ENCODE measurements around the gene EDIL3. TPM values are rescaled to one million over a fixed set of nuclear protein-coding genes. Genes with fewer than 3 reads are reported as not detected.

The EDIL3 gene
- polyA plus RNA-seq, 2 donors, result 1.6 to 2.7 TPM

GRCh38 chr5:84253946-84254345 lies 130.7 kb downstream of the EDIL3 start:
- H3K27ac ChIP-seq (ENCODE audit: low read depth in 2 of 2, low read length in 1 of 2), result no peak overlapping the region
- H3K27me3 ChIP-seq (ENCODE audit: control insufficient read depth in 1 of 2, insufficient read depth in 2 of 2, low read length in 2 of 2), result no peaks in the 10 kb centered on the region
- H3K36me3 ChIP-seq (ENCODE audit: control insufficient read depth in 2 of 2, insufficient read depth in 2 of 2, low read length in 1 of 2), result no peaks in the 10 kb centered on the region
- no peaks in the 10 kb centered on the region for H3K9me3 ChIP-seq (ENCODE audit: control insufficient read depth in 2 of 2, insufficient read depth in 1 of 2, low read depth in 1 of 2, low read length in 1 of 2)
- H3K4me3 ChIP-seq (ENCODE audit: low read depth in 1 of 2, low read length in 2 of 2), result no peak overlapping the region
- no peaks in the 10 kb centered on the region for H3K4me1 ChIP-seq (ENCODE audit: control insufficient read depth in 2 of 2, insufficient read depth in 2 of 2, low read length in 1 of 2)
- 59 to 69% methylated on average over 1 of the region's 1 CpG for WGBS, 2 donors

DNA sequence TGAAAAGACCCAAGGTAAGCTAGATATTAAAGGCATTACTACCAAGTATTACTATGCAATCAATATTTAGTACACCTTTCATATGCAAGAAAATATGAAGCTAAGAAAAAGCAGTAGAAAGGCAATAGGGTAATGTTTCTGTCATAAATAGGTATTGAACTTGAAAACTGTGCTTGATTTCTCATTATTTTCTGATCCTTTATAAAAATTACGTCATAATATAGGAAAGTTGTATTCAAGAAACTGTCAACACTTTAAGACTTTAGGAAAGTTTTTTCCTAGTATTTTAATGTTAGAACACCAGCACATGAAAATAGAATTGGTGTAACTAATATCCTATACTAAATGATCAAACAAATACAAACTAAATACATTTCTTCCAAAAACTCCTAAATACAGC lies 133.2 kb downstream of the EDIL3 start:
- Histone ChIP-seq H3K9me3 (ENCODE audit: control insufficient read depth in 2 of 2, insufficient read depth in 1 of 2, low read depth in 1 of 2, low read length in 1 of 2) (no peaks in the 10 kb centered on the region), H3K27ac (ENCODE audit: low read depth in 2 of 2, low read length in 1 of 2) (no peak overlapping the region), H3K36me3 (ENCODE audit: control insufficient read depth in 2 of 2, insufficient read depth in 2 of 2, low read length in 1 of 2) (no peaks in the 10 kb centered on the region), H3K4me1 (ENCODE audit: control insufficient read depth in 2 of 2, insufficient read depth in 2 of 2, low read length in 1 of 2) (no peaks in the 10 kb centered on the region), H3K4me3 (ENCODE audit: low read depth in 1 of 2, low read length in 2 of 2) (no peak overlapping the region), H3K27me3 (ENCODE audit: control insufficient read depth in 1 of 2, insufficient read depth in 2 of 2, low read length in 2 of 2) (no peaks in the 10 kb centered on the region)
- WGBS, 2 donors, result 87 to 88% methylated on average over 1 of the region's 1 CpG

DNA sequence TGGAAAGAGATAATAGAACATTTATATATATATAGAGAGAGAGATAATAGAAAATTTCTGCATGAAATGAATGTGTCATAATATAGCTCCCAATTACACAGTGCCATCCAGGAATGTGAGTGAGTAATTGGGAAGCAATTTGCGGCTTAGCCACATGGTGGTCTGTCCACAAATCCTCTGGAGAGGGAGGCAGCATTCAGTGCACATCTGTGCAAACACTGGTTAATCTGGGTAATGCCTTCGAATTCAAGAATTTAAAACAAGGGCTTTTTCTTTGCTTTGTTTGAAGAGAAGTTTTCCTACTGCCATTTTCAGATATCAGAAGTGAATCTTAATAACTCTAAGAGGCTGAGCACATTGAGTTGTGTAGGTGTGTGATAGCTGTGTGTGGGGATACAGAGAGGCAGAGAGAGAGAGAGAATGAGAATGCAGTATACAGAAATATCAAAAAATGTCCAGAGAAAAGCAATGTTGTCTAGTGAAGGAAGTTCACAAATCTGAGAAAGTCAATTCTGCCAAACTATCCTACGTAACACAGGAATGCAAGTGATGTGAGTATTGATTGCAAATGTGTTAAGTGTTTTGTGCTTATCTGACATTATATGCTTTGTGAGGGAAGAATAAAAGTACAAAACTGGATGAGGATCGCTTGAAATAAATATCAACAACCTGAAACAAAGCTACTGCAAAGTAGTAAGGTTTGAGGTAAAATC lies 134.6 kb downstream of the EDIL3 start:
- Histone ChIP-seq H3K27ac (ENCODE audit: low read depth in 2 of 2, low read length in 1 of 2) (no peak overlapping the region), H3K27me3 (ENCODE audit: control insufficient read depth in 1 of 2, insufficient read depth in 2 of 2, low read length in 2 of 2) (no peaks in the 10 kb centered on the region), H3K4me3 (ENCODE audit: low read depth in 1 of 2, low read length in 2 of 2) (no peak overlapping the region), H3K36me3 (ENCODE audit: control insufficient read depth in 2 of 2, insufficient read depth in 2 of 2, low read length in 1 of 2) (no peaks in the 10 kb centered on the region), H3K9me3 (ENCODE audit: control insufficient read depth in 2 of 2, insufficient read depth in 1 of 2, low read depth in 1 of 2, low read length in 1 of 2) (no peaks in the 10 kb centered on the region), H3K4me1 (ENCODE audit: control insufficient read depth in 2 of 2, insufficient read depth in 2 of 2, low read length in 1 of 2) (no peaks in the 10 kb centered on the region)
- 70 to 71% methylated on average over 4 of the region's 4 CpGs for WGBS, 2 donors

DNA sequence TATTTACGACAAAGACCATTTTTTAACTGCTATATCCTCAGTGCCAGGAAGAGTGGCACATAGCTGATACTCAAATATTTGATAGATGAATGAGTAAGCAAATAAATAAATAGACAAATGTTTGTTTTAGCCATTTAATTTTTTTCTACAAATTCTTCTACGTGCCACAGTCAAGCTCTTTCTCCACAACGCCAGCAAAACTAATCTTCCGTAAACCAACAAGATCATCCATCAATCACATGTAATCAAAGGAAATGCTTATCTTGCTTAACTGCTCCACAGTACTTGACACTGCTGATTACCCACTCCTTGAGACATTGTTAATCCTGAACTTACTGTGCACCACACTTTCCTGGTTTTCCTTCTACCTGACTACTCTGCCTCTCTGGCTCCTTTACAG lies 136.7 kb downstream of the EDIL3 start:
- H3K27ac ChIP-seq (ENCODE audit: low read depth in 2 of 2, low read length in 1 of 2), result no peak overlapping the region
- no peaks in the 10 kb centered on the region for H3K4me1 ChIP-seq (ENCODE audit: control insufficient read depth in 2 of 2, insufficient read depth in 2 of 2, low read length in 1 of 2)
- H3K27me3 ChIP-seq (ENCODE audit: control insufficient read depth in 1 of 2, insufficient read depth in 2 of 2, low read length in 2 of 2), result no peaks in the 10 kb centered on the region
- no peaks in the 10 kb centered on the region for H3K9me3 ChIP-seq (ENCODE audit: control insufficient read depth in 2 of 2, insufficient read depth in 1 of 2, low read depth in 1 of 2, low read length in 1 of 2)
- no peak overlapping the region for H3K4me3 ChIP-seq (ENCODE audit: low read depth in 1 of 2, low read length in 2 of 2)
- no peaks in the 10 kb centered on the region for H3K36me3 ChIP-seq (ENCODE audit: control insufficient read depth in 2 of 2, insufficient read depth in 2 of 2, low read length in 1 of 2)
- 44 to 55% methylated on average over 4 of the region's 4 CpGs for WGBS, 2 donors

- no peaks in the 10 kb centered on the region for H3K27me3 ChIP-seq (ENCODE audit: control insufficient read depth in 1 of 2, insufficient read depth in 2 of 2, low read length in 2 of 2)
- no peaks in the 10 kb centered on the region for H3K9me3 ChIP-seq (ENCODE audit: control insufficient read depth in 2 of 2, insufficient read depth in 1 of 2, low read depth in 1 of 2, low read length in 1 of 2)
- H3K27ac ChIP-seq (ENCODE audit: low read depth in 2 of 2, low read length in 1 of 2), result no peak overlapping the region
- no peaks in the 10 kb centered on the region for H3K36me3 ChIP-seq (ENCODE audit: control insufficient read depth in 2 of 2, insufficient read depth in 2 of 2, low read length in 1 of 2)
- 80 to 86% methylated on average over 3 of the region's 3 CpGs for WGBS, 2 donors
- H3K4me1 ChIP-seq (ENCODE audit: control insufficient read depth in 2 of 2, insufficient read depth in 2 of 2, low read length in 1 of 2), result no peaks in the 10 kb centered on the region
- H3K4me3 ChIP-seq (ENCODE audit: low read depth in 1 of 2, low read length in 2 of 2), result no peak overlapping the region
Measured at GRCh38 chr5:84242286-84242685, 142.4 kb downstream of the EDIL3 start.

GRCh38 chr5:84239494-84239893 lies 145.2 kb downstream of the EDIL3 start:
- Histone ChIP-seq H3K4me3 (ENCODE audit: low read depth in 1 of 2, low read length in 2 of 2) (no peak overlapping the region), H3K27ac (ENCODE audit: low read depth in 2 of 2, low read length in 1 of 2) (no peak overlapping the region), H3K4me1 (ENCODE audit: control insufficient read depth in 2 of 2, insufficient read depth in 2 of 2, low read length in 1 of 2) (no peaks in the 10 kb centered on the region), H3K36me3 (ENCODE audit: control insufficient read depth in 2 of 2, insufficient read depth in 2 of 2, low read length in 1 of 2) (no peaks in the 10 kb centered on the region), H3K27me3 (ENCODE audit: control insufficient read depth in 1 of 2, insufficient read depth in 2 of 2, low read length in 2 of 2) (no peaks in the 10 kb centered on the region), H3K9me3 (ENCODE audit: control insufficient read depth in 2 of 2, insufficient read depth in 1 of 2, low read depth in 1 of 2, low read length in 1 of 2) (no peaks in the 10 kb centered on the region)
- WGBS, 2 donors, result 33 to 37% methylated on average over 2 of the region's 2 CpGs

DNA sequence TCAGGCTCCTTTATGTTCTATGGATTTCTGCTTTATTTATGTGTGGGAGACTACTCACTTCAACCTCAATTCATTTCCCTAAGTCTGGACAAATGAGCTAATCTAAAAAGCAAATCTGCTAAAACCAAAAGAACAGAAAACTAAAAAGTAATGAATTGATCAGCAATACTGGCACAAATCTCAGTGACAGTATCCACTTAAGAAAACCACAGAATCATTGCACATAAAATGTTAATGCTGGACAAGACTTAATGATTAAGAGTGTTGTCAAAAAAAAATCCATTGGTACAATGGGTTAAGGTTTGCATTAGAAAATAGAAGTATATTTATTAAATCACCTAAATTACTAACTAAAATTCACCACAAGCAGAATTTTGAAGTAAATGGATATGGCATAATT lies 147.6 kb downstream of the EDIL3 start:
- H3K4me1 ChIP-seq (ENCODE audit: control insufficient read depth in 2 of 2, insufficient read depth in 2 of 2, low read length in 1 of 2), result no peaks in the 10 kb centered on the region
- no peak overlapping the region for H3K4me3 ChIP-seq (ENCODE audit: low read depth in 1 of 2, low read length in 2 of 2)
- H3K9me3 ChIP-seq (ENCODE audit: control insufficient read depth in 2 of 2, insufficient read depth in 1 of 2, low read depth in 1 of 2, low read length in 1 of 2), result no peaks in the 10 kb centered on the region
- no peaks in the 10 kb centered on the region for H3K27me3 ChIP-seq (ENCODE audit: control insufficient read depth in 1 of 2, insufficient read depth in 2 of 2, low read length in 2 of 2)
- no peaks in the 10 kb centered on the region for H3K36me3 ChIP-seq (ENCODE audit: control insufficient read depth in 2 of 2, insufficient read depth in 2 of 2, low read length in 1 of 2)
- no peak overlapping the region for H3K27ac ChIP-seq (ENCODE audit: low read depth in 2 of 2, low read length in 1 of 2)

- H3K4me1 ChIP-seq (ENCODE audit: control insufficient read depth in 2 of 2, insufficient read depth in 2 of 2, low read length in 1 of 2), result no peaks in the 10 kb centered on the region
- WGBS, 2 donors, result 47 to 52% methylated on average over 7 of the region's 7 CpGs
- no peaks in the 10 kb centered on the region for H3K36me3 ChIP-seq (ENCODE audit: control insufficient read depth in 2 of 2, insufficient read depth in 2 of 2, low read length in 1 of 2)
- H3K27me3 ChIP-seq (ENCODE audit: control insufficient read depth in 1 of 2, insufficient read depth in 2 of 2, low read length in 2 of 2), result no peaks in the 10 kb centered on the region
- H3K9me3 ChIP-seq (ENCODE audit: control insufficient read depth in 2 of 2, insufficient read depth in 1 of 2, low read depth in 1 of 2, low read length in 1 of 2), result no peaks in the 10 kb centered on the region
- no peak overlapping the region for H3K4me3 ChIP-seq (ENCODE audit: low read depth in 1 of 2, low read length in 2 of 2)
- no peak overlapping the region for H3K27ac ChIP-seq (ENCODE audit: low read depth in 2 of 2, low read length in 1 of 2)
Measured at GRCh38 chr5:84231433-84231832, 153.2 kb downstream of the EDIL3 start.

DNA sequence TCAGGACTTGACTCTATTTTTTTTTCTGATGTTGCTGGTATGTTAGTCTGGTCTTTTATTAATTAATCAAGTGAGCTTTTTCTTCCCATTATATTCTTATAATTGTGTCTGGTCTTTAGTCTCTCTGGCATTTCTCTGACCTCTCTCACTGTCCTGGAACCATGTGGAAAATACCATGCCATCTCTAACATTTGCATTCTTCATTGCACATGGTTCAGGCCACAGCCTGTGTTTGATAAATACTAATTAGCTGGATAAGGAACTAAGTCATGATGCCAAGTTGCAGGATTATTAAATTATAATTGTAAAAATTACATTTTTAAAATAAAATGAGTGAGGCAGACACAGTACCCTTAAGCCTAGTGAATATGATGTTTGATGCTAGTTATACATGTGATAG lies 155.6 kb downstream of the EDIL3 start:
- Histone ChIP-seq H3K27me3 (ENCODE audit: control insufficient read depth in 1 of 2, insufficient read depth in 2 of 2, low read length in 2 of 2) (no peaks in the 10 kb centered on the region), H3K36me3 (ENCODE audit: control insufficient read depth in 2 of 2, insufficient read depth in 2 of 2, low read length in 1 of 2) (no peaks in the 10 kb centered on the region), H3K27ac (ENCODE audit: low read depth in 2 of 2, low read length in 1 of 2) (no peak overlapping the region), H3K4me1 (ENCODE audit: control insufficient read depth in 2 of 2, insufficient read depth in 2 of 2, low read length in 1 of 2) (no peaks in the 10 kb centered on the region), H3K4me3 (ENCODE audit: low read depth in 1 of 2, low read length in 2 of 2) (no peak overlapping the region), H3K9me3 (ENCODE audit: control insufficient read depth in 2 of 2, insufficient read depth in 1 of 2, low read depth in 1 of 2, low read length in 1 of 2) (no peaks in the 10 kb centered on the region)

GRCh38 chr5:84228266-84228665 lies 156.4 kb downstream of the EDIL3 start:
- Histone ChIP-seq H3K4me1 (ENCODE audit: control insufficient read depth in 2 of 2, insufficient read depth in 2 of 2, low read length in 1 of 2) (no peaks in the 10 kb centered on the region), H3K9me3 (ENCODE audit: control insufficient read depth in 2 of 2, insufficient read depth in 1 of 2, low read depth in 1 of 2, low read length in 1 of 2) (no peaks in the 10 kb centered on the region), H3K27ac (ENCODE audit: low read depth in 2 of 2, low read length in 1 of 2) (no peak overlapping the region), H3K4me3 (ENCODE audit: low read depth in 1 of 2, low read length in 2 of 2) (no peak overlapping the region), H3K27me3 (ENCODE audit: control insufficient read depth in 1 of 2, insufficient read depth in 2 of 2, low read length in 2 of 2) (no peaks in the 10 kb centered on the region), H3K36me3 (ENCODE audit: control insufficient read depth in 2 of 2, insufficient read depth in 2 of 2, low read length in 1 of 2) (no peaks in the 10 kb centered on the region)
